ENCODE data around the gene PDE9A.
A peak's percentile ranks its signal among the peaks of the same experiment; 100 is the strongest.

PDE9A gene

DNA sequence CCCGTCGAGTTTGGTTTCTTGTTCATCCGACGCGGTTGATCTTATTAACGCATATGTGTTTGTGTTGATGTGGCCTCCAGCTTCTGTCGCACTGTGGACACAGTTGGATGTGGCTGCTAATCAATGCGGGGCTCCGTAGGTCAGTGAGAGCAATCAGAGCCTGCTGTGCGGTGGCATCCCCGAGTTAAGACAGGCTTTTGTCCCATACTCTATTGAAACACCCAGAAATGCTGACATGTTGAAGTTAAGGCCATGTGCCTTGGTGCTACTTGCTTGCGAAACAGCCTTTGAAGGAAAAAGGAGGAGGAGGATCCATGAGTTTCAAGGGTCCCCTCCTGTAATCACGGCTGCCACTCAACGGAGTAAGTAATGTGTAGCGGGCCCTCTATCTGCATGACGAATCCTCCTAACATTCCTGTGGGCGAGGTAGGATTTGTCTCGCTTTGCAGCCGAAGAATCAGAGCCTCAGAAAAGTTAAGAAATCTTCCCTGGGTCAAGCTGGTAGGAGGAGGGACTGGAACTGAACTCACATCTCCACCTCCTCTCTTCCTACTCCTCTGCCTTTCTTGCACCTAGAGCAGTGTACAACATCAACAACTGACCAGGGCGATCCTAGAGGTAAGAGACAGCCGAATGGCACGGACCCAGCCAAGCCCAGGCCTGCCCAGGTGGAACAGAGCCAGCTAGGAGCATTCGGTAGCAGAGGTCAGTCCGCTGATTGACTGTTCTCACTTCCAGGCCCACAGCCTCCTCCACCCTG lies 19.5 kb downstream of the PDE9A start:
- no peak for DNase-seq (ENCODE audit: extremely low spot score)
- ChIA-PET CTCF (no interaction called here), POLR2A (interaction anchor here (1.3 kb wide), 1 partner anchor 18 kb away, joined by 5 read pairs; no protein-coding TSS in a partner anchor)
- TF ChIP-seq, protein P1, sequence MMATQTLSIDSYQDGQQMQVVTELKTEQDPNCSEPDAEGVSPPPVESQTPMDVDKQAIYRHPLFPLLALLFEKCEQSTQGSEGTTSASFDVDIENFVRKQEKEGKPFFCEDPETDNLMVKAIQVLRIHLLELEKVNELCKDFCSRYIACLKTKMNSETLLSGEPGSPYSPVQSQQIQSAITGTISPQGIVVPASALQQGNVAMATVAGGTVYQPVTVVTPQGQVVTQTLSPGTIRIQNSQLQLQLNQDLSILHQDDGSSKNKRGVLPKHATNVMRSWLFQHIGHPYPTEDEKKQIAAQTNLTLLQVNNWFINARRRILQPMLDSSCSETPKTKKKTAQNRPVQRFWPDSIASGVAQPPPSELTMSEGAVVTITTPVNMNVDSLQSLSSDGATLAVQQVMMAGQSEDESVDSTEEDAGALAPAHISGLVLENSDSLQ (IDR thresholded peaks at IDR 0.05): peak; percentile 86
- TF ChIP-seq SUZ12 (IDR thresholded peaks at IDR 0.05) (no peak), HDGF (IDR thresholded peaks at IDR 0.05; ENCODE audit: borderline replicate concordance) (no peak), ARNT (IDR thresholded peaks at IDR 0.05) (no peak), TARDBP (IDR thresholded peaks at IDR 0.05) (no peak), FOXK2 (IDR thresholded peaks at IDR 0.05) (no peak), NFRKB (IDR thresholded peaks at IDR 0.05) (no peak), LEF1 (IDR thresholded peaks at IDR 0.05; ENCODE audit: borderline replicate concordance) (no peak), L3MBTL2 (conservative IDR thresholded peaks at IDR 0.05) (peak; percentile 27; the same call in 1 of the 2 replicates), FOXM1 (IDR thresholded peaks at IDR 0.05; ENCODE audit: borderline replicate concordance) (no peak), ELF4 (IDR thresholded peaks at IDR 0.05) (no peak)

DNA sequence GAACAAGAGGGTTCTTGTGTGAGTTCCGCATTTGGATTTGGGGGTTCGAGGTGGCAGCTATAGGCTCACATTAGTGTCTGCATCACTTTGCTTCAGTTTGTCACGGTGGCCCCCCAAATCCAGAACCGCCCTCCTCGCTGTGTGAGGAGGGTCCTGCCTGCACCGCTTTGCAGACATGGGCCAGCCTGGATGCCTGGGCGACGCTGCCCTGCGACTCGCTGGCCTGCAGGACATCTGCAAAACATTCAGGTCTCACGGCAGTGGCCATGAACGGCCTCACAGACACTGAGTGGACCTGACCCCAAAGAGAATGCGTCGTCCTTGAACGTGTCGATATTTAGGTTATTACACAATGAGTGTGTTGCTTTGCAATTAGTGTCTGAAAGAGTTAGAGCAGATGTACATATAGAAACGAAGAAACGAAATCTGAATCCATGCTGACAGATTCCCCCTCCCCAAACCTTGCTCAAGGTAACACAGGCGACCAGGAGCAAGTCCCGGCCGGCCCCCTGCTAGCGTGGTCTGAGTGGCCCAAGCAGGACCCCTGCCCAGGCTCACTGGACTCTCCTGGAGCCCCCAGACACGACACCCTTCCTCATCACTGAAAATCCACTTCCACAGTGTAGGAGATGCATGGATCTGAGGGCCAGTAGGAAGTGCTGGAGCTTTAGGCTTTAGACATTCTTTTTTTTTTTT lies 20.4 kb downstream of the PDE9A start:
- ChIA-PET POLR2A (no interaction called here), CTCF (no interaction called here)
- no peak for TF ChIP-seq ELF4 (IDR thresholded peaks at IDR 0.05)
- no peak for DNase-seq (ENCODE audit: extremely low spot score)

DNA sequence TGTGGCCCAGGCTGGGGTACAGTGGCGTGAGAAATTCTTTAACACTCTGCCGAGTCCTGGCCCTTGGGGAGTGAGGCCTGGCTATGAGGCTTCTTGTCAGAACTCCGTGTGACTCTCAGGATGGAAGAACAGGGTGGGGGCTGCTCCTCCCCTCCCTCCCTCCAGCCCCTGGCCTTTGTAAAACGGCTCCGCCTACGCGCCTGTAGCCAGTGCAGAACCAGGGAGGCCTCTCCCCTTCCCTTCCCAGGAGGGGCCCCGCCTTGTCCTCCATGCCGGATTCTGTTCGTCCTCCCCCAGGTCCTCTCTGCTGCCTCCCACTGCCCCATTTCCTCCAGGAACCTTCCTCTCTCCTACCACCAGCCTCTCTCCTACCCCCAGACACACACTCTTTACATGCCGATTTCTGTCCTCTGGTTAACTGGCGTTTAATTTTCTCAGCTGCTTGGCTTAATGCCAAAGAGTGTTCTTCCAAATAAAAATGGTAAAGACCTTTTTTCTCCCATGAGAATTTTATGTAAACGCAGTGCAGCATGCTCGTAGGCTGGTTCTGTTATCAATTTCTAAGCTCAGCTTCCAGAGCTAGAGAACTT lies 21.0 kb downstream of the PDE9A start:
- ChIA-PET POLR2A (no interaction called here), CTCF (no interaction called here)
- TF ChIP-seq, protein P1 (IDR thresholded peaks at IDR 0.05): no peak
- no peak for TF ChIP-seq LEF1 (IDR thresholded peaks at IDR 0.05; ENCODE audit: borderline replicate concordance)
- no peak for TF ChIP-seq FOXK2 (IDR thresholded peaks at IDR 0.05)
- no peak for TF ChIP-seq HDGF (IDR thresholded peaks at IDR 0.05; ENCODE audit: borderline replicate concordance)
- DNase-seq (ENCODE audit: extremely low spot score): peak; percentile 56

DNA sequence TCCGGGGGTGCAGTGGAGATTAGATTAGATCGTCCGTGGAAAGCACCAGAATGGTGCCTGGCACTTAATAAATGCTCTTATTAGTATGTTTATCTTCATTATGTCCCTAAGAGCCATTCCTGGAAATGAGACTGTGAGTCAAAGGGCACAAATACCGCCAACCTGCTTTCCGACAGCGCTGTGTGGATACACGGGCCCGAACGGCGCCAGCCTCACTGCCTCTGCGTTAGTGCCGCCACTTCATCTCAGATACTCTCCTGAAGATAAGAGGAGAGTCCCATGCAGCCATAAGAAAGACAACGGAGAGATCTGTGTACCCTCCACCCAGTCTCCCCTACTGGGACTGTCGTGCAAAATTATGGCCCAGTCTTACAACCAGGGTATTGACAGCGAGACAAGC lies 22.0 kb downstream of the PDE9A start:
- TF ChIP-seq, protein P1 (IDR thresholded peaks at IDR 0.05): no peak
- TF ChIP-seq ARNT (IDR thresholded peaks at IDR 0.05) (no peak), BHLHE40 (IDR thresholded peaks at IDR 0.05; ENCODE audit: borderline replicate concordance) (no peak), SUZ12 (IDR thresholded peaks at IDR 0.05) (no peak), FOXK2 (IDR thresholded peaks at IDR 0.05) (no peak), FOXA1 (IDR thresholded peaks at IDR 0.05) (no peak), LEF1 (IDR thresholded peaks at IDR 0.05; ENCODE audit: borderline replicate concordance) (no peak), FOXM1 (IDR thresholded peaks at IDR 0.05; ENCODE audit: borderline replicate concordance) (no peak), TARDBP (IDR thresholded peaks at IDR 0.05) (no peak), SP1 (IDR thresholded peaks at IDR 0.05) (no peak), ZNF384 (IDR thresholded peaks at IDR 0.05) (no peak), NFRKB (IDR thresholded peaks at IDR 0.05) (no peak), CTBP1 (IDR thresholded peaks at IDR 0.05; ENCODE audit: borderline replicate concordance) (no peak), ELF4 (IDR thresholded peaks at IDR 0.05) (no peak)
- ChIA-PET CTCF (no interaction called here), POLR2A (no interaction called here)
- no peak for DNase-seq (ENCODE audit: extremely low spot score)

DNA sequence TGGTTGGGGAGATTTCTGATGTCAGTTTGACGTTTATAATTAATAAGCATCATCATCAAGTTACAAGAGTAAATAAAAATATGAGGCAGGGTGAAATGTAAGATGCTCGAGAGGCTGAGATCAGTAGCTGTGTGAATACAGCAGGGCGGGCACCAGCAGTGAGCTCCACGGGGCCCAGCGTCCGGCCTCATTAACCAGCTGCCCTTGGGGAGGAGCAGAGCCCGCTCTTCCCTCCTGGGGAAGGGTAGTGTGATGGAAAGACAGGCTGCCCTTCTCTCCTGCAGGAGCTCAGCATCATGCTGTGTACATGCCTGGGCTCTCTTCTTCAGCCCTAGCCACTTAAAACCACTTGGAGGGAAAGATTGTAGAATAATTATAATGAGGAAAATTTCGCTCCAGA lies 23.4 kb downstream of the PDE9A start:
- CTCF ChIA-PET: no interaction called here
- POLR2A ChIA-PET: interaction anchor here (1.2 kb wide), 1 partner anchor 216 kb away, joined by 3 read pairs; the partner anchor contains the start of gene NDUFV3
- DNase-seq (ENCODE audit: extremely low spot score): no peak
- TF ChIP-seq FOXK2 (IDR thresholded peaks at IDR 0.05): no peak

DNA sequence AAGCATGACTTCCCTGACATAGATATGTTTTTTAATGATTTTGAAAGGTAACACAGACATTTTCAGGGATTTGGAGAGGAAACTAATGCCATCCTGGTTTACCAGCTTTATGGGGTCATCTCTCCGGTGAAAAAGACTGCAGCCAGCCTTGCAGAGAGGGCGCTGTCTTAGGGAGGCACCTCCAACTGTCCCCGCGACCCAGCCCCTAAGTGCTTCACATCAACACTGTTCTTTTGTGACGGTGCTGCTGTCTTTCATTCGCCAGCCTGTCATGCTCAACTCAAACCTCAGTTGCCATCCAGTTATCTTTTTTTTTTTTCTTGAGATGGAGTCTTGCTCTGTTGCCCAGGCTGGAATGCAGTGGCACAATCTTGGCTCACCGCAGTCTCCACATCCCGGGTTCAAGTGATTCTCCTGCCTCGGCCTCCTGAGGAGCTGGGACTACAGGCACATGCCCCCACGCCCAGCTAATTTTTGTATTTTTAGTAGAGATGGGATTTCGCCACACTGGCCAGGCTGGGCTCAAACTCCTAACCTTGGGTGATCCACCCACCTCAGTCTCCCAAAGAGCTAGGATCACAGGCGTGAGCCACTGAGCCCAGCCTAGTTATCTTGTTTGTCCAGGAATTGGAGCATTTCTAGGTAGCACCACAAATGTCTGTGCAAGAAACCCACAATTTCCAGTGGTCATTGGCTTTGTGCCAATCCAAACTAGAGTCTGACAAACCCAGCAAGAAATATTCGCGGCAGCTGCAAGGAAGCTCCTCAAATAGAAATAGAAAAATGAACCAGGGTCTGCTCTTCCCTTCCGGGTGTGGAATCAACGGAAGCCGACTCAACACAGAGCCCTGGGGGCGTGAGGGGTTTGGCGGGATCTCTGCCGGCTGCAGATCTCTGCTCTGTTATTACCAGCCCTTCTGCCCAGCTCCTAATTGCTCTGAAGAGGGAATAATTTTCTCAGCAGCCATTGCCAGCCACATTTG lies 24.2 kb downstream of the PDE9A start:
- CTCF ChIA-PET: no interaction called here
- DNase-seq (ENCODE audit: extremely low spot score): peak; percentile 35
- POLR2A ChIA-PET: interaction anchor here (0.9 to 1.2 kb wide), 2 partner anchors 25 to 215 kb away, joined by 3 read pairs; partner anchors contain the start of gene NDUFV3
- TF ChIP-seq BHLHE40 (IDR thresholded peaks at IDR 0.05; ENCODE audit: borderline replicate concordance) (no peak), ARNT (IDR thresholded peaks at IDR 0.05) (no peak), ZNF384 (IDR thresholded peaks at IDR 0.05) (no peak), SP1 (IDR thresholded peaks at IDR 0.05) (no peak), L3MBTL2 (conservative IDR thresholded peaks at IDR 0.05) (no peak)
